ENCODE results near the gene GLIPR2.

- TF ChIP-seq CTCF (IDR thresholded peaks at IDR 0.05) (no peak), EP300 (IDR thresholded peaks at IDR 0.05) (no peak)
Measured at GRCh38 chr9:36099718-36100117, 36.8 kb upstream of the GLIPR2 start.

Data from ovary (tissue), 3 donors.